Fibroblast of lung (primary cell): Measurements from ENCODE around the gene KRT84.

Experiments used
- EZH2 ChIP-seq: IDR thresholded peaks from 2 replicates; pipeline ENCODE4 v1.5.1; 2012; ENCODE audit warnings: low read length, control low read depth, mild to moderate bottlenecking; ENCODE audit errors: missing control alignments
- TF ChIP-seq, protein P1 (sequence below), 2 donors: IDR thresholded peaks in 1 of 2; conservative IDR thresholded peaks in 1 of 2; 1 replicate in 1 of 2; 2 replicates in 1 of 2; pipeline ENCODE4 v1.5.1; 2011 to 2012; ENCODE audit warnings: low read length in 2 of 2, control low read depth in 1 of 2, inconsistent platforms in 1 of 2, low read depth in 1 of 2, mild to moderate bottlenecking in 1 of 2

- TF ChIP-seq, protein P1, sequence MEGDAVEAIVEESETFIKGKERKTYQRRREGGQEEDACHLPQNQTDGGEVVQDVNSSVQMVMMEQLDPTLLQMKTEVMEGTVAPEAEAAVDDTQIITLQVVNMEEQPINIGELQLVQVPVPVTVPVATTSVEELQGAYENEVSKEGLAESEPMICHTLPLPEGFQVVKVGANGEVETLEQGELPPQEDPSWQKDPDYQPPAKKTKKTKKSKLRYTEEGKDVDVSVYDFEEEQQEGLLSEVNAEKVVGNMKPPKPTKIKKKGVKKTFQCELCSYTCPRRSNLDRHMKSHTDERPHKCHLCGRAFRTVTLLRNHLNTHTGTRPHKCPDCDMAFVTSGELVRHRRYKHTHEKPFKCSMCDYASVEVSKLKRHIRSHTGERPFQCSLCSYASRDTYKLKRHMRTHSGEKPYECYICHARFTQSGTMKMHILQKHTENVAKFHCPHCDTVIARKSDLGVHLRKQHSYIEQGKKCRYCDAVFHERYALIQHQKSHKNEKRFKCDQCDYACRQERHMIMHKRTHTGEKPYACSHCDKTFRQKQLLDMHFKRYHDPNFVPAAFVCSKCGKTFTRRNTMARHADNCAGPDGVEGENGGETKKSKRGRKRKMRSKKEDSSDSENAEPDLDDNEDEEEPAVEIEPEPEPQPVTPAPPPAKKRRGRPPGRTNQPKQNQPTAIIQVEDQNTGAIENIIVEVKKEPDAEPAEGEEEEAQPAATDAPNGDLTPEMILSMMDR (conservative IDR thresholded peaks at IDR 0.05 in 1 of 2, IDR thresholded peaks at IDR 0.05 in 1 of 2; ENCODE audit: low read depth in 1 of 2, low read length in 2 of 2), result no peak
- TF ChIP-seq EZH2, result no peak
Observed at GRCh38 chr12:52364901-52365489, 20.5 kb downstream of the KRT84 start.
